Measurements from ENCODE around the gene PTPRT. TPM values are rescaled to one million over a fixed set of nuclear protein-coding genes. Genes with fewer than 3 reads are reported as not detected.
"Not testable (repeated sequence)": the region's sequence is repeated elsewhere in the genome, so short reads cannot be mapped to it uniquely, and the experiment has no call there.

Gene PTPRT
- total RNA-seq, 1 experiment from 2014 or later: not detected

GRCh38 chr20:42906120-42906519 lies 283.6 kb downstream of the PTPRT start:
- no peaks in the 10 kb centered on the region for H3K9me3 ChIP-seq (ENCODE audit: low read depth, low read length, poor library complexity, severe bottlenecking)
- H3K27ac ChIP-seq (ENCODE audit: low read depth, low read length, poor library complexity, severe bottlenecking): no peak overlapping the region
- BruUV-seq (replicated peaks): no TSS peak
- no peak overlapping the region for H3K4me3 ChIP-seq (ENCODE audit: low read depth, low read length, poor library complexity, severe bottlenecking)
- ChIA-PET POLR2A (ENCODE audit: low non-redundant PET) (no interaction called here), CTCF (no interaction called here)
- intact Hi-C loops (cut with micrococcal nuclease; ENCODE audit: unreplicated experiment): loop anchor here (10.0 kb wide), 1 partner anchor 59 kb away; no protein-coding TSS in a partner anchor
- H3K4me1 ChIP-seq (ENCODE audit: insufficient read depth, low read length, poor library complexity, severe bottlenecking): no peaks in the 10 kb centered on the region
- no peak for TF ChIP-seq EZH2 (IDR thresholded peaks at IDR 0.05; ENCODE audit: borderline replicate concordance, low read depth, low read length, poor library complexity, severe bottlenecking)
- H3K27me3 ChIP-seq (replicated peaks; ENCODE audit: insufficient read depth, low read depth, low read length, poor library complexity): no peaks in the 10 kb centered on the region
- no peaks in the 10 kb centered on the region for H3K36me3 ChIP-seq (ENCODE audit: insufficient read depth, low read length, poor library complexity, severe bottlenecking)
- DNase-seq (ENCODE audit: low spot score): no peak

- POLR2A ChIA-PET (ENCODE audit: low non-redundant PET): no interaction called here
- TF ChIP-seq EZH2 (IDR thresholded peaks at IDR 0.05; ENCODE audit: borderline replicate concordance, low read depth, low read length, poor library complexity, severe bottlenecking) (no peak), CTCF (conservative IDR thresholded peaks at IDR 0.05; ENCODE audit: low read depth, low read length) (no peak)
- Histone ChIP-seq H3K4me3 (ENCODE audit: low read depth, low read length, poor library complexity, severe bottlenecking) (no peak overlapping the region), H3K4me1 (ENCODE audit: insufficient read depth, low read length, poor library complexity, severe bottlenecking) (no peaks in the 10 kb centered on the region), H3K36me3 (ENCODE audit: insufficient read depth, low read length, poor library complexity, severe bottlenecking) (no peaks in the 10 kb centered on the region), H3K9me3 (ENCODE audit: low read depth, low read length, poor library complexity, severe bottlenecking) (no peaks in the 10 kb centered on the region), H3K27ac (ENCODE audit: low read depth, low read length, poor library complexity, severe bottlenecking) (no peak overlapping the region), H3K27me3 (replicated peaks; ENCODE audit: insufficient read depth, low read depth, low read length, poor library complexity) (no peaks in the 10 kb centered on the region)
- no TSS peak for BruUV-seq (replicated peaks)
- CTCF ChIA-PET: no interaction called here
- intact Hi-C loops (cut with micrococcal nuclease; ENCODE audit: unreplicated experiment): loop anchor here (10.0 kb wide), 1 partner anchor 62 kb away; no protein-coding TSS in a partner anchor
- no peak for DNase-seq (ENCODE audit: low spot score)
Measured at GRCh38 chr20:42902509-42902908, 287.2 kb downstream of the PTPRT start.

- no peaks in the 10 kb centered on the region for H3K36me3 ChIP-seq (ENCODE audit: insufficient read depth, low read length, poor library complexity, severe bottlenecking)
- DNase-seq (ENCODE audit: low spot score): no peak
- no peaks in the 10 kb centered on the region for H3K9me3 ChIP-seq (ENCODE audit: low read depth, low read length, poor library complexity, severe bottlenecking)
- H3K4me1 ChIP-seq (ENCODE audit: insufficient read depth, low read length, poor library complexity, severe bottlenecking): no peaks in the 10 kb centered on the region
- no peaks in the 10 kb centered on the region for H3K27me3 ChIP-seq (replicated peaks; ENCODE audit: insufficient read depth, low read depth, low read length, poor library complexity)
- no peak overlapping the region for H3K4me3 ChIP-seq (ENCODE audit: low read depth, low read length, poor library complexity, severe bottlenecking)
- no peak overlapping the region for H3K27ac ChIP-seq (ENCODE audit: low read depth, low read length, poor library complexity, severe bottlenecking)
- TF ChIP-seq EZH2 (IDR thresholded peaks at IDR 0.05; ENCODE audit: borderline replicate concordance, low read depth, low read length, poor library complexity, severe bottlenecking): no peak
- no peak for TF ChIP-seq CTCF (conservative IDR thresholded peaks at IDR 0.05; ENCODE audit: low read depth, low read length)
- intact Hi-C loops (cut with micrococcal nuclease; ENCODE audit: unreplicated experiment): loop anchor here (10.0 kb wide), 1 partner anchor 63 kb away; no protein-coding TSS in a partner anchor
- CTCF ChIA-PET: no interaction called here
- no TSS peak for BruUV-seq (replicated peaks)
- POLR2A ChIA-PET (ENCODE audit: low non-redundant PET): no interaction called here
Measured at GRCh38 chr20:42901689-42902440, 287.8 kb downstream of the PTPRT start.

- intact Hi-C loops (cut with micrococcal nuclease; ENCODE audit: unreplicated experiment): loop anchor here (10.0 kb wide), 1 partner anchor 64 kb away; no protein-coding TSS in a partner anchor
Measured at GRCh38 chr20:42900764-42901163, 288.9 kb downstream of the PTPRT start.

More at GRCh38 chr20:42900764-42901163, 288.9 kb downstream of the PTPRT start:
- POLR2A ChIA-PET (ENCODE audit: low non-redundant PET); H3K27me3 ChIP-seq (replicated peaks; ENCODE audit: insufficient read depth, low read depth, low read length, poor library complexity); H3K27ac ChIP-seq (ENCODE audit: low read depth, low read length, poor library complexity, severe bottlenecking); H3K9me3 ChIP-seq (ENCODE audit: low read depth, low read length, poor library complexity, severe bottlenecking); BruUV-seq (replicated peaks); H3K36me3 ChIP-seq (ENCODE audit: insufficient read depth, low read length, poor library complexity, severe bottlenecking); CTCF ChIA-PET; H3K4me1 ChIP-seq (ENCODE audit: insufficient read depth, low read length, poor library complexity, severe bottlenecking); H3K4me3 ChIP-seq (ENCODE audit: low read depth, low read length, poor library complexity, severe bottlenecking); DNase-seq (ENCODE audit: low spot score): not testable (repeated sequence)
